GM23338 (cell line): ENCODE data around the gene TNNI2.

ENCODE experiments used
- CREB1 ChIP-seq: fragments of 250-450 bp; sonication (Bioruptor Pico); IDR thresholded peaks from 2 replicates; pipeline ENCODE4 v1.5.0; 2020; ENCODE audit warnings: low read depth, mild to moderate bottlenecking, moderate library complexity
- CTCF ChIP-seq, 2 experiments: fragments of 200-600 bp in 1 of 2; sonication (generic) in 1 of 2; conservative IDR thresholded peaks; 2 replicates each; pipeline versions ENCODE4 v1.5.1 to v1.6.1; 2016 to 2017; ENCODE audit warnings: antibody characterized with exemption in 2 of 2, low read depth in 2 of 2, mild to moderate bottlenecking in 2 of 2, moderate library complexity in 1 of 2
- ETS1 ChIP-seq: IDR thresholded peaks from 2 replicates; pipeline ENCODE4 v1.6.1; 2016; ENCODE audit warnings: antibody characterized with exemption
- EZH2 ChIP-seq: fragments of 200-600 bp; sonication (generic); IDR thresholded peaks from one replicate; pipeline ENCODE4 v1.8.0; 2017; ENCODE audit warnings: antibody characterized with exemption, mild to moderate bottlenecking, low read depth; ENCODE audit not compliant: unreplicated experiment
- EZH2phosphoT487 ChIP-seq: fragments of 200-600 bp; sonication (generic); IDR thresholded peaks from one replicate; pipeline ENCODE4 v1.8.1; 2018; ENCODE audit warnings: antibody characterized with exemption; ENCODE audit not compliant: unreplicated experiment
- JUNB ChIP-seq: IDR thresholded peaks from one replicate; pipeline ENCODE4 v1.6.1; 2016; ENCODE audit warnings: antibody characterized with exemption; ENCODE audit not compliant: unreplicated experiment
- NANOG ChIP-seq: IDR thresholded peaks from 2 replicates; pipeline ENCODE4 v1.6.1; 2016; ENCODE audit warnings: antibody characterized with exemption, borderline replicate concordance
- POLR2AphosphoS5 ChIP-seq: IDR thresholded peaks from 2 replicates; pipeline ENCODE4 v1.6.1; 2016; ENCODE audit warnings: antibody characterized with exemption, low read depth
- REST ChIP-seq: IDR thresholded peaks from one replicate; pipeline ENCODE4 v1.6.1; 2018; ENCODE audit warnings: antibody characterized with exemption; ENCODE audit not compliant: unreplicated experiment
- STAT1 ChIP-seq: IDR thresholded peaks from one replicate; pipeline ENCODE4 v1.6.1; 2016; ENCODE audit warnings: antibody characterized with exemption; ENCODE audit not compliant: unreplicated experiment
- ZNF114 ChIP-seq: fragments of 250-450 bp; sonication (Bioruptor Pico); IDR thresholded peaks from 2 replicates; pipeline ENCODE4 v1.5.0; 2020; ENCODE audit warnings: mild to moderate bottlenecking, moderate library complexity
- ZNF331 ChIP-seq: fragments of 250-450 bp; sonication (Bioruptor Pico); IDR thresholded peaks from 2 replicates; pipeline ENCODE4 v1.5.0; 2020; ENCODE audit warnings: low read depth, mild to moderate bottlenecking, moderate library complexity
- ZNF462 ChIP-seq: fragments of 250-450 bp; sonication (Bioruptor Pico); IDR thresholded peaks from 2 replicates; pipeline ENCODE4 v1.5.0; 2020; ENCODE audit warnings: mild to moderate bottlenecking, moderate library complexity

- TF ChIP-seq EZH2 (no peak), CTCF (conservative IDR thresholded peaks at IDR 0.05; ENCODE audit: low read depth in 2 of 2) (no peak), REST (no peak), POLR2AphosphoS5 (no peak), EZH2phosphoT487 (no peak), ZNF462 (no peak), JUNB (no peak), ZNF114 (no peak), ETS1 (no peak), CREB1 (CRISPR knock-in tag) (no peak), ZNF331 (CRISPR knock-in tag) (no peak), NANOG (no peak), STAT1 (no peak)
These were observed 3.8 kb upstream of the TNNI2 start, which contains the start of gene SYT8 for GRCh38 chr11:1834779-1835670.
